T47D (cell line): ENCODE measurements around the gene GAB1.

Source experiments
- DNase-seq, 2 experiments: peaks; one replicate each; pipeline versions ENCODE4 v3.0.0 to v3.0.0-alpha.2; 2011 to 2012; ENCODE audit warnings: low read depth in 1 of 2, low spot score in 1 of 2
- JUND ChIP-seq: IDR thresholded peaks from 2 replicates; pipeline ENCODE4 v1.6.1; 2012; ENCODE audit warnings: low read depth
- in situ Hi-C: cut with HindIII; loops from 2 replicates; pipeline ENCODE4 v1.10.0; 2016; ENCODE audit warnings: low sequenced_read_pairs, low pct_unique_long_range_greater_than_20kb

Gene GAB1

GRCh38 chr4:143403553-143403820 is 66.8 kb downstream of the GAB1 start:
- TF ChIP-seq JUND: no peak
- in situ Hi-C loops: no loop called here
- DNase-seq: no peak

- DNase-seq: no peak
- in situ Hi-C loops: no loop called here
- TF ChIP-seq JUND: no peak
These were observed 67.9 kb downstream of the GAB1 start for GRCh38 chr4:143404555-143404954.

DNA sequence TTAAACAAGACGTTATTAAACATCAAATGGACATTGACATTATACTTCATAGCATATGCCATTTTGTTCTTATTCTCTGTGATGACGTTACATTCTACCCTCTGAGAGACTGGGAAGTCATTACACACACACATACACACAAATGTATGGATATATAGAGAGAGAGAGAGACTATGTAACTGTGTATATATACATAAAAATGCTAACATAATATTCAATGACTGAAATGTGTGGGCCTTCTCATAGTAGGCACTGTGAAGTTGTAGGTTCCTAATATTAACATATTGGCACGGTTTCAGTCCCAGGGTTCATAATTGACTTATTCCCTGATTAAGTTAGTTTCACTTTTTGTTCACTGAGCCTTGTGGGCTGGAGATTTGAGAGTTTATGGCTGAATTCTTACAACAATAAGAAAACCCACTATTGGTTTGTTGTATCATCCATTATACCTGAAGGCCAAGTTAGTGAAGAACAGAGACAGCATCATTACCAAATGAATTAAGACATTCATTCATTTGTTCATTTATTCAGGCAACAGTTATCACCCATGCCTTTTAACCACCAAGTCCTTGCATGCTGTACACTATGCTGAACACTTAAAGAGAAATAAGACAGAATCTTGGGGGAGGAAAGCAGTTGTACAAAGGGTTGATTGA is 68.5 kb downstream of the GAB1 start:
- in situ Hi-C loops: no loop called here
- TF ChIP-seq JUND: no peak
- DNase-seq: no peak

DNA sequence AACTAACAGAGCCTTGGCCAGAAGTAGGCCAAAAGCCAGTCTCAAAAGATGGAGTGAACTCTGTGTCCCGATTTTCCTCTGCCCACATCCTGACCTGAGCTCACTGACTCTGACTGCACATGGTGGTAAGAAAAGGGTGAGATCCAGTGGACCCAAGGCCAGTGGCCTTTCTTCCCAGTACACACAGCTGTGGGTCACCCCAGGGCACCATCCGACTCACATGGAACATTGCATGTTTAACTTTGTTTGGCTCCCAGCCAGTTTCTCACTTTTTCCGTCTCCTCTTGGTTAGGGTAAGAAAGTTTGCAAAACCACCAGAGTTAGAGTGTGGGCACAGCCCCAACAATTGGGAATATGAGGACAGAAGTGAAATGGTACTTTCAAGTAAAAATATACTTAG is 69.8 kb downstream of the GAB1 start:
- peak in 1 of 2 experiments; percentile 7 for DNase-seq
- TF ChIP-seq JUND: no peak
- in situ Hi-C loops: no loop called here

DNA sequence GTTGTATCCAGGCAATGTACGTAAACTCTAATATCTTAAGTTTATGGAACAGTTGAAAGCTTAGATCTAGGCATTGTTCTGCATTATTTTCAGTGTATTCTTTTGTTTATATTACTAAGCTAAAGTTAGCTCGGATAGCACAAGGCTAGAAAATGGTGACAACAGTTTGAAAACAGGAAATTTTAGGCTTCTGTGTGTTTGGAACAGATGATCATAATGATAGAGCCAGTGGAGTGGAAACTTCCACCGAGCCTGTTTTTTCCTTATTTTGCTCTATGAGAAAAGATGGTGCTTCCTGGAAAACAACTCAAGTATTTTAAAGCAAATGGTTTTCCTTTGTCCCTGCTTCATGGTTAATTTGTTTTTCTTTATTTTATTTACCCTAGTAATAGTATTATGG is 70.8 kb downstream of the GAB1 start:
- in situ Hi-C loops: no loop called here
- no peak for DNase-seq
- TF ChIP-seq JUND: no peak

- TF ChIP-seq JUND: no peak
- in situ Hi-C loops: no loop called here
- no peak for DNase-seq
These were observed 71.2 kb downstream of the GAB1 start for GRCh38 chr4:143407888-143408287.

DNA sequence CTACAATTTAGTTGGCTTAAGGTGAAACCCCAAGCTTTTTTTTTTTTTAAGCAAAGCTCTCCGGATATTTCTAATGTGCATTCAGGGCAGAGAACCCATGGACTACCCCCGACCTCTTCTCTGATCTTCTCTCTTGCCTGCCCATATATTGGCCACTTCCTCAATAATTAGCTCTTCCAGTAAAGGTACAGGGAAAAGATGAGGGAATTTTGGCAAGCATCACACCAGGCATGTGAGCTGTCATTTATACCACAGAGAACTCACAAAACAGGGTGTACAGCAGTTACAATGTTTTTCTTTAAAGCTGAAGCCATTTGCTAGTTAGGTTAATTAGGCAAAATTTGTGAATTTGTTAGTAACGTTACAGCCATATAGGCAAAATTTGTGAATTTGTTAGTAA is 73.3 kb downstream of the GAB1 start:
- in situ Hi-C loops: no loop called here
- no peak for DNase-seq
- no peak for TF ChIP-seq JUND

DNA sequence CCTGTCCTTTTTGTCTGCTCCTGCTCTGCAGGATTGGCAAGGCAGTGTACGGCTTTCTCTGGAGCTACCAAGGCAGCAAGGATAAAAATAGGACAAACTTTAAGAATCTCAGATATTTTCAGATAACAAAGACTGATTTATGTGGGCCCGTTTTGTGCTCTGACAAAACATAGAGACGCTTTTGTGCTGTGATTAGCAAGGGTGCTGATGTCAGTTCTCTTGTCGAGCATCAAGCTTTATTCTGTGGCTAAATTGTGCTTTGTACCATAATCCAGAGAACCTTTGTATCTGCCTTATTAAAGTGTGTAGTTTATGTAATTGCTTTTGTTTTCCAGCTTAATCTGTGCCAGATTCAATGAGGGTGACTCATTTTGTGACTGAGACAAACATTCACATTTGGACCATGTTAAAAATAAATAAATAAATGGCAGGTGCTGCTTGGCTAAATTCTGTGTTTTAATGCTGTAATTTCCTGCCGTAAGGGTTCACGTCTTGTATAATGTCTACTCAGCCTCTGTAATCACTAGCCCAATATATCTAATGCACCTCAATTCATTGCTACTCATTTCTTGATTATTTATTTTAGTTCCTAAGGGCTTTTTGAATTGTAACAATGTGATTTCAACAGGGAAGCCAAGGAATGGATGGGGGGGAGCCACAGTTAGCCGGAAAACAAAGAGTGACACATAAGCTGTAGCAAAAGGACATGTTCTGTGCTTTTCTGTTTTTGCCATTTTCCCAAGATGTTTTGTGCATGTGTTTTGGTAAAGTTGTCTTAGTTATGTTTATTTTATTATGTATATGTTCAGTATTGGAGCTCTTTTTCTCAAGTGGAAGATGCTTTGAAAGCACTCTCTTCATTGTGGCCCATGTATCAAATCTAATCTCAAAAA is 75.1 kb downstream of the GAB1 start:
- no peak for TF ChIP-seq JUND
- in situ Hi-C loops: no loop called here
- DNase-seq: no peak

DNA sequence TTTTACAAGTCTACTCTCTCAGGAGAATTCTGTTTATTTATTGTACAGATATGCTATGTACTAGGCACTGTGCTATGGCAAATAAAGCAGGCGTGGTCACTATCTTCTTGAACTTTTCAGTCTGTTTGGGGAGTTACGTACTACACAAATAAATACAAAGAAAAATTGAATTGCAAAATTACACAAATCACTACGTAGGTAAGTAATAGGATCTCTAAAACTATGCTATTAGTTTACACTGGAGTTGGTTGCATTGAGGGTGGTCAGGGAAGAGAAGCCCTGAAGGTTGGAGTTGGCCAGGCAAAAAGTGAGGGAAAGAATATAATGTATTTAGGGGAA is 75.7 kb downstream of the GAB1 start:
- no peak for DNase-seq
- in situ Hi-C loops: no loop called here
- TF ChIP-seq JUND: no peak

GRCh38 chr4:143417679-143418403 is 81.2 kb downstream of the GAB1 start:
- in situ Hi-C loops: no loop called here
- TF ChIP-seq JUND: no peak
- DNase-seq: no peak

DNA sequence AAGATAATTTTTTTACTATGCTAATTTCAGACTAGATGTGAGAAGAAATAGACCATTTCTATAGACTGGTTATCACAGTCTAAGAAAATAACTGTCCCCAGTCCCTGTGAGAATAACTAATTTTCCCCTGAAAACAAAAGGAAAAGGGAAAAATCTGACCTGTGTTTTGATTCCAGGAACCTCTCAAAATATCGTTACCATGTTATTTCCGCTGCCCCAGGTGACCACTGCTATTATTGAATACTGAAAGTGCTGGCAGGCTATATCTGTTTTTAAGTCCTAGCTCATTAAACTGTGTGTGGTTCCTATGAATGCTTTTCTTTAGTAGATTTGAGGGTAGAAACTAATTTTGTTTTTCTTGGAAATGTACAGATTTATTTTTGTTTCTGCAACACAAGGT is 83.6 kb downstream of the GAB1 start:
- DNase-seq: no peak
- in situ Hi-C loops: no loop called here
- no peak for TF ChIP-seq JUND

DNA sequence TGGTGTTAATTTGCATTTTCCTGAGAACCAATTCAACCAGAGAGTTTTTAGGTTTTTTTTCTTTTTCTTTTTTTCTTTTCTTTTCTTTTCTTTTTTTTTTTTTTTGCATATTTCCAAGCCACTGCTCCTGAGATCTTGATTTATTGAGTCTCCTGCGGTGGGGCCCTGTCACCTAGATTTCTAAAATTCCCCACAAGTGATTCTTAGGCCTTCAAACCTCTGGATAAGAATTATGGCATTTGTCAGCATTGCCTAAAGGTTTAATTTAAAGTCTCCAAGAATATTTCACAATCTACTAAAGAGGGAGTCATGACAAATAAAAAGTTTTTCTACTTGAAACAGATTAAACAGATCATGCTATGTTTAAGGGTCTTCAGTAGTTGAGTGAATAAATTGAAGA is 84.9 kb downstream of the GAB1 start:
- in situ Hi-C loops: no loop called here
- no peak for TF ChIP-seq JUND
- DNase-seq: no peak

- in situ Hi-C loops: no loop called here
- TF ChIP-seq JUND: no peak
- DNase-seq: no peak
These were observed 87.6 kb downstream of the GAB1 start for GRCh38 chr4:143424276-143424675.
